Karpas-422 (cell line): Measurements from ENCODE around the gene LMX1A. TPM values are rescaled to one million over a fixed set of nuclear protein-coding genes. Genes with fewer than 3 reads are reported as not detected.

Experiments
- DNase-seq: peaks from one replicate; pipeline ENCODE4 v3.0.0-alpha.2; 2015
- H2AFZ ChIP-seq: fragments of 200-600 bp; sonication (generic); 2 replicates; pipeline ENCODE4 v1.6.1; 2014; ENCODE audit warnings: antibody characterized with exemption, low read length, mixed read lengths
- H3K27ac ChIP-seq: fragments of 200-600 bp; sonication (generic); 2 replicates; pipeline ENCODE4 v1.5.1; 2014; ENCODE audit warnings: mild to moderate bottlenecking, low read length, moderate library complexity
- H3K27me3 ChIP-seq: fragments of 200-600 bp; sonication (generic); 2 replicates; pipeline ENCODE4 v1.6.1; 2014; ENCODE audit warnings: low read length, mixed read lengths
- H3K36me3 ChIP-seq: fragments of 200-600 bp; sonication (generic); 2 replicates; pipeline ENCODE4 v1.6.1; 2014; ENCODE audit warnings: low read length, mixed read lengths; ENCODE audit not compliant: insufficient read depth
- H3K4me1 ChIP-seq: fragments of 200-600 bp; sonication (generic); 2 replicates; pipeline ENCODE4 v1.6.1; 2014; ENCODE audit warnings: mild to moderate bottlenecking, low read length, mixed read lengths
- H3K4me2 ChIP-seq: fragments of 200-600 bp; sonication (generic); 2 replicates; pipeline ENCODE4 v1.6.1; 2014; ENCODE audit warnings: low read length, low read depth, mild to moderate bottlenecking; ENCODE audit not compliant: poor library complexity, severe bottlenecking
- H3K4me3 ChIP-seq: fragments of 200-600 bp; sonication (generic); 2 replicates; pipeline ENCODE4 v1.5.1; 2014; ENCODE audit warnings: mild to moderate bottlenecking, antibody characterized with exemption, low read length, mixed read lengths
- H3K79me2 ChIP-seq: fragments of 200-600 bp; sonication (generic); 2 replicates; pipeline ENCODE4 v1.6.1; 2014; ENCODE audit warnings: mild to moderate bottlenecking, low read length, mixed read lengths
- H3K9ac ChIP-seq: fragments of 200-600 bp; sonication (generic); 2 replicates; pipeline ENCODE4 v1.6.0; 2014; ENCODE audit warnings: low read length
- H3K9me2 ChIP-seq: fragments of 200-600 bp; sonication (generic), shearing (Covaris generic); replicated peaks from 2 replicates; pipeline ENCODE4 v1.6.0; 2014; ENCODE audit warnings: mild to moderate bottlenecking, low read length, moderate library complexity; ENCODE audit not compliant: insufficient read depth
- H3K9me3 ChIP-seq: fragments of 300-700, 200-600 bp; sonication (generic); 2 replicates; pipeline ENCODE4 v1.6.1; 2014; ENCODE audit warnings: low read length, mixed read lengths
- H4K20me1 ChIP-seq: fragments of 200-600 bp; sonication (generic); 2 replicates; pipeline ENCODE4 v1.6.1; 2014; ENCODE audit warnings: mild to moderate bottlenecking, antibody characterized with exemption, low read length, low read depth; ENCODE audit not compliant: insufficient read depth
- total RNA-seq: library from RNA; depleted of rRNA; stranded (reverse); fragments of >200 nt; shearing (Covaris generic); gene quantifications from 2 replicates; pipeline ENCODE4 v1.2.3, GENCODE V29; 2014; ENCODE audit warnings: low replicate concordance

LMX1A gene
- total RNA-seq, 1 experiment from 2014 or later = not detected

DNA sequence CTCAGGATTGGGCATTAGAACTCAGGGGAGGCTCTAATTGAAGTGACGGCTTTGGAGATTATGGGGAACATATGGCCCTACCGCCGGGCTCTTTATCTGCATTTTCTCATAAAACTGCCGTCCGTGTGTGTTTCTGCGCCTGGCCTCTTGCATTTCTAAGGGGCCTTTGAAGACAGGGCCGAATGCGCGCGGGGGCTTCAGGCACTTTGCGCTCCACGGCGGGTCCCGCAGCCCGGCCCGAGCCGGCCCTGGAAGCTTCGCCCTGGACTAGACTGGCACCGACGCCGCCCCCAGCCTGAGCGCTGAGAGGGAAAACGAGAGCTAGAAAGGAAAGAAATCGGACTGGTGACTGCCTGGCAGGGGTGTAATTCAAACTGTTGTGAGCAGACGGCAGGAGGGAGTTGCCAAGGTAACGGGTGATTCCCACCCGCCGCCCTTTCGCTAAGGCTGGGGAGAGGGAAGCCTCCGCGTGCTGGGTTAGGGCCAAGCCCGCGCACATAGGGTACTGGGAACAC is 120.7 kb downstream of the LMX1A start:
- H3K27ac ChIP-seq = no peak overlapping the region
- H3K9me3 ChIP-seq = no peaks in the 10 kb centered on the region
- no peak for DNase-seq
- no peak overlapping the region for H3K4me2 ChIP-seq
- no peaks in the 10 kb centered on the region for H3K9me2 ChIP-seq
- H3K4me3 ChIP-seq = no peak overlapping the region
- H3K4me1 ChIP-seq = no peaks in the 10 kb centered on the region
- no peaks in the 10 kb centered on the region for H3K27me3 ChIP-seq
- H2AFZ ChIP-seq = no peak overlapping the region
- H3K9ac ChIP-seq = no peak overlapping the region
- H3K79me2 ChIP-seq = no peaks in the 10 kb centered on the region
- no peaks in the 10 kb centered on the region for H3K36me3 ChIP-seq
- no peaks in the 10 kb centered on the region for H4K20me1 ChIP-seq

GRCh38 chr1:165235155-165235776 is 121.2 kb downstream of the LMX1A start:
- H3K9ac ChIP-seq = no peak overlapping the region
- no peak for DNase-seq
- H3K79me2 ChIP-seq = no peaks in the 10 kb centered on the region
- H3K9me2 ChIP-seq = no peaks in the 10 kb centered on the region
- H3K9me3 ChIP-seq = no peaks in the 10 kb centered on the region
- H3K36me3 ChIP-seq = no peaks in the 10 kb centered on the region
- H3K27me3 ChIP-seq = no peaks in the 10 kb centered on the region
- no peak overlapping the region for H3K4me2 ChIP-seq
- H2AFZ ChIP-seq = no peak overlapping the region
- no peaks in the 10 kb centered on the region for H4K20me1 ChIP-seq
- no peak overlapping the region for H3K27ac ChIP-seq
- H3K4me3 ChIP-seq = no peak overlapping the region
- no peaks in the 10 kb centered on the region for H3K4me1 ChIP-seq

DNA sequence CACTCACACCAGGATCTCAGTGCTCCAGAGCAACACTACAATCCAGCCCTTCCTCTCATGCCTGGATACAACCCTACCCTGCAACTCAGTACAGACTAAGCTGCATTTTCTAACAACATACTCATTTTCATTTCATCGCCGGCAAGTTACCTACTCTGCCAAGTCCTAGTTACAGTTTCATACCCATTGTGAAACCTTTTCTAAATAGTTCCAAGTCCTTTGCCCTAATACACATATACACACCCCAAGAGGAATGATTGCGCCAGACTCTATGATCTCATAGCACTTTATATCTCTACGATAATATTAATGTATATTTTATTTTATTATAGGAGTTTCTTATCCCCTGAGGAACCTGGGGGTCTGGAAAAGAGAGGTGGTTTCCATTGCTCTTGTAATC is 122.4 kb downstream of the LMX1A start:
- no peaks in the 10 kb centered on the region for H4K20me1 ChIP-seq
- no peaks in the 10 kb centered on the region for H3K4me1 ChIP-seq
- no peaks in the 10 kb centered on the region for H3K9me3 ChIP-seq
- no peak overlapping the region for H3K4me2 ChIP-seq
- no peak overlapping the region for H3K4me3 ChIP-seq
- no peaks in the 10 kb centered on the region for H3K36me3 ChIP-seq
- H3K9ac ChIP-seq = no peak overlapping the region
- no peak overlapping the region for H3K27ac ChIP-seq
- H2AFZ ChIP-seq = no peak overlapping the region
- H3K9me2 ChIP-seq = no peaks in the 10 kb centered on the region
- no peak for DNase-seq
- H3K79me2 ChIP-seq = no peaks in the 10 kb centered on the region
- no peaks in the 10 kb centered on the region for H3K27me3 ChIP-seq

DNA sequence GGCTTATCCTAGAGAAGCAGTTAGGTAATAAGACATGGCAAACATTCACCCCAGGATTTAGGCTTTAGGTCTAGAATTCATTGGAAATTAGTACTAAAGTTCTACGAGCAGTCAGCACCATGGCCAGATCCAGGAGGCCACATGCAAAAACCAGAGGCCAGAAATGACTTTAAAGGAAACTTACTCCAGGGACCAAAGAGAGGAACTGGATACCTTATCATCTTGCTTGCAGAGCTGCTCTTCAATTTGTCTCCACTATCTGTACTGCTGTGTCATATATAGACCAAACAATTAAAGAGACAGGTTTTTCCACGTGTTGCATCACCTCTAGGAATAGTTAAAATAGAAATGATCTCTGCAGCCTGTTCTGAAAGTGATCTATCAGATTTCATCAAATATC is 127.8 kb downstream of the LMX1A start:
- DNase-seq = peak; percentile 41
- Histone ChIP-seq H3K9me2 (no peaks in the 10 kb centered on the region), H4K20me1 (no peaks in the 10 kb centered on the region), H3K79me2 (no peaks in the 10 kb centered on the region), H3K27ac (no peak overlapping the region), H3K4me2 (no peak overlapping the region), H3K4me1 (no peaks in the 10 kb centered on the region), H3K9me3 (no peaks in the 10 kb centered on the region), H3K36me3 (no peaks in the 10 kb centered on the region), H3K27me3 (no peaks in the 10 kb centered on the region), H2AFZ (no peak overlapping the region), H3K4me3 (no peak overlapping the region), H3K9ac (no peak overlapping the region)

GRCh38 chr1:165228111-165228655 is 128.3 kb downstream of the LMX1A start:
- no peak overlapping the region for H3K4me3 ChIP-seq
- H3K27ac ChIP-seq = no peak overlapping the region
- no peaks in the 10 kb centered on the region for H4K20me1 ChIP-seq
- H3K79me2 ChIP-seq = no peaks in the 10 kb centered on the region
- no peaks in the 10 kb centered on the region for H3K4me1 ChIP-seq
- H3K4me2 ChIP-seq = no peak overlapping the region
- no peaks in the 10 kb centered on the region for H3K9me3 ChIP-seq
- no peaks in the 10 kb centered on the region for H3K36me3 ChIP-seq
- no peak overlapping the region for H3K9ac ChIP-seq
- H3K27me3 ChIP-seq = no peaks in the 10 kb centered on the region
- no peaks in the 10 kb centered on the region for H3K9me2 ChIP-seq
- DNase-seq = no peak
- no peak overlapping the region for H2AFZ ChIP-seq

- no peak overlapping the region for H3K9ac ChIP-seq
- no peak overlapping the region for H3K4me2 ChIP-seq
- no peaks in the 10 kb centered on the region for H3K27me3 ChIP-seq
- H3K9me2 ChIP-seq = no peaks in the 10 kb centered on the region
- no peak overlapping the region for H2AFZ ChIP-seq
- no peaks in the 10 kb centered on the region for H3K4me1 ChIP-seq
- no peaks in the 10 kb centered on the region for H3K9me3 ChIP-seq
- DNase-seq = no peak
- H3K4me3 ChIP-seq = no peak overlapping the region
- H3K79me2 ChIP-seq = no peaks in the 10 kb centered on the region
- no peaks in the 10 kb centered on the region for H4K20me1 ChIP-seq
- no peaks in the 10 kb centered on the region for H3K36me3 ChIP-seq
- H3K27ac ChIP-seq = no peak overlapping the region
These were observed 130.2 kb downstream of the LMX1A start for GRCh38 chr1:165226326-165226725.

DNA sequence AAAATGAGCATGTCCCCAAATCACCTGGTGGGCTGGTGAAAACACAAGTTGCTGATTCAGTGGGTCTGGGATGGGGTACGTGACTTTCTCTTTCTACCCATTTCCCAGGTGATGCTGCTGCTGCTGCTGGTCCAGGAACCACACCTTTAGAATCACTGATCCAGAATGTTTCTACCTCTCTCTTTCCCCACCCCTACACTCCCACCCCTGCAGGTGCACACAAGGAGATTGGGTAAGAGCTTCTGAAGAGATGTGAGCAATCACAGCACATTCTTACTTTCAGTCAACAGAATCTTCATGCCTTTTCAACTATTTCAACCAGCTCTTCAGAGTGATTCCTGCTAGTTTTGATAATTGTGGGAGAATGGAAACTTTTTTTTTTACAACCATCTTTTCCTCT is 130.9 kb downstream of the LMX1A start:
- Histone ChIP-seq H3K79me2 (no peaks in the 10 kb centered on the region), H3K4me2 (no peak overlapping the region), H3K4me1 (no peaks in the 10 kb centered on the region), H3K4me3 (no peak overlapping the region), H2AFZ (no peak overlapping the region), H4K20me1 (no peaks in the 10 kb centered on the region), H3K36me3 (no peaks in the 10 kb centered on the region), H3K9ac (no peak overlapping the region), H3K9me3 (no peaks in the 10 kb centered on the region), H3K9me2 (no peaks in the 10 kb centered on the region), H3K27me3 (no peaks in the 10 kb centered on the region), H3K27ac (no peak overlapping the region)
- no peak for DNase-seq

DNA sequence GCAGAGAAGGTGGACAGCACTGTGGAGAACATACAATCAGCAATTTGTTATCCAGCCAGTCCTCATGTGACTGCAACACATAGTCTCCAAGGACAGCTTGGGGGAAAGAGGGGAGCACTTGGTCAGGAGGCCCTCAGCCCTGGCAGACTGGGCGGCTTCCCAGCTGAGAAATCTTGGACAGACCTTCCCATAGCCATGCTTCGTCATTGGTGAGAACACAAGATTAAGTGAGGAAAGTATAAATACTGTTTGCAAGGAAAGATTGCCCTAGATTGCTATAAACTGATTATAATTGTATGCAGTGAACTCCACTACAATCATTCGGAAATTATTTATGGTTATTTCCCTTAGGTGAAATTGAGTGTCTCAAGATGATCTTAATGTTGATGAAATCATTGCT is 131.5 kb downstream of the LMX1A start:
- Histone ChIP-seq H4K20me1 (no peaks in the 10 kb centered on the region), H3K9ac (no peak overlapping the region), H3K36me3 (no peaks in the 10 kb centered on the region)

More for the DNA sequence above, 131.5 kb downstream of the LMX1A start:
- Histone ChIP-seq H3K4me1 (no peaks in the 10 kb centered on the region), H3K27me3 (no peaks in the 10 kb centered on the region), H3K9me3 (no peaks in the 10 kb centered on the region), H3K4me3 (no peak overlapping the region), H3K9me2 (no peaks in the 10 kb centered on the region), H3K79me2 (no peaks in the 10 kb centered on the region), H3K4me2 (no peak overlapping the region), H3K27ac (no peak overlapping the region), H2AFZ (no peak overlapping the region)
- no peak for DNase-seq
